HepG2 (cell line): ENCODE results near the gene CDX1. TPM values are rescaled to one million over a fixed set of nuclear protein-coding genes. Genes with fewer than 3 reads are reported as not detected.

Source experiments
- ATAC-seq: fragments of 200-7000 bp; cut with Tn5 transposase; 3 replicates; pipeline ENCODE4 v1.9.1; 2020; ENCODE audit warnings: mild to moderate bottlenecking, moderate library complexity
- BruUV-seq: library from RNA; stranded (reverse); fragments of 400-500 nt; replicated peaks from 2 replicates; lab custom pipeline; 2021; lab: Mats Ljungman, UMichigan
- CTCF ChIA-PET: fragments of 300-600 bp; formaldehyde crosslinking; extraction: SDS; loops from one replicate; lab custom pipeline; 2021; ENCODE audit warnings: low total read pairs, inconsistent platforms, low intra/inter-chr PET ratio; lab: Yijun Ruan, JAX
- POLR2A ChIA-PET: fragments of 350-600 bp; sonication (Branson Sonifier 250); formaldehyde crosslinking; loops from one replicate; lab custom pipeline; 2020; ENCODE audit warnings: antibody characterized with exemption, inconsistent platforms; lab: Yijun Ruan, JAX
- DNase-seq: peaks from one replicate; pipeline ENCODE4 v3.0.0-alpha.2; 2015; ENCODE audit warnings: low spot score
- FAIRE-seq: peaks from 3 replicates; lab custom pipeline; 2011; peaks lifted over from hg19 to GRCh38; lab: Jason Lieb, UNC
- H2AFZ ChIP-seq: one replicate; pipeline ENCODE4 v1.6.1; 2011; ENCODE audit warnings: low read length, inconsistent platforms
- H3K27ac ChIP-seq: fragments of 300-600 bp; 3 replicates; pipeline ENCODE4 v1.8.0; 2011; ENCODE audit warnings: mixed run types, mild to moderate bottlenecking, mixed read lengths, low read length, inconsistent platforms; ENCODE audit not compliant: insufficient read depth; ENCODE audit errors: extremely low read length
- H3K27me3 ChIP-seq, 2 experiments: fragments of 200-600 bp in 1 of 2; 2 replicates in 1 of 2; 3 replicates in 1 of 2; pipeline versions ENCODE4 v1.6.0 to v1.8.0; 2011; ENCODE audit warnings: low read length in 2 of 2, mild to moderate bottlenecking in 2 of 2, moderate library complexity in 2 of 2, inconsistent platforms in 1 of 2; ENCODE audit not compliant: insufficient read depth in 2 of 2, control insufficient read depth in 1 of 2
- H3K36me3 ChIP-seq, 2 experiments: fragments of 200-600 bp in 1 of 2; replicated peaks in 1 of 2; 2 replicates in 1 of 2; 3 replicates in 1 of 2; pipeline versions ENCODE4 v1.5.1 to v1.8.0; 2011; ENCODE audit warnings: low read length in 2 of 2, inconsistent platforms in 1 of 2; ENCODE audit not compliant: insufficient read depth in 2 of 2, control insufficient read depth in 1 of 2
- H3K4me1 ChIP-seq: 2 replicates; pipeline ENCODE4 v1.5.1; 2012; ENCODE audit warnings: low read length, inconsistent platforms; ENCODE audit not compliant: insufficient read depth
- H3K4me2 ChIP-seq: 2 replicates; pipeline ENCODE4 v1.6.0; 2011; ENCODE audit warnings: low read depth, low read length, inconsistent platforms
- H3K4me3 ChIP-seq, 3 experiments: fragments of 200-600 bp in 1 of 3; sonication (generic), shearing (Covaris generic) in 1 of 3; replicated peaks in 1 of 3; 2 replicates each; pipeline ENCODE4 v1.5.1; 2011 to 2016; ENCODE audit warnings: low read length in 3 of 3, inconsistent platforms in 2 of 3, low read depth in 2 of 3, mild to moderate bottlenecking in 2 of 3, control low read depth in 1 of 3, mixed read lengths in 1 of 3; ENCODE audit not compliant: insufficient read depth in 1 of 3
- H3K79me2 ChIP-seq: one replicate; pipeline ENCODE4 v1.6.1; 2011; ENCODE audit warnings: low read length, inconsistent platforms; ENCODE audit not compliant: insufficient read depth
- H3K9ac ChIP-seq: 2 replicates; pipeline ENCODE4 v1.6.0; 2011; ENCODE audit warnings: mild to moderate bottlenecking, low read depth, low read length, inconsistent platforms; ENCODE audit not compliant: insufficient read depth
- H3K9me3 ChIP-seq: 2 replicates; pipeline ENCODE4 v1.5.1; 2012; ENCODE audit warnings: mild to moderate bottlenecking, low read length
- H4K20me1 ChIP-seq: 2 replicates; pipeline ENCODE4 v1.6.0; 2011; ENCODE audit warnings: inconsistent platforms, mild to moderate bottlenecking, low read length, moderate library complexity; ENCODE audit not compliant: insufficient read depth
- CC2D1A ChIP-seq: sonication (generic); formaldehyde crosslinking; IDR thresholded peaks from 2 replicates; pipeline ENCODE4 v1.8.1; 2023; ENCODE audit warnings: mild to moderate bottlenecking, missing genetic modification reagents
- CEBPB ChIP-seq: IDR thresholded peaks from 2 replicates; pipeline ENCODE4 v1.6.1; 2011; ENCODE audit warnings: low read depth, low read length, improper control_type of control experiment, borderline replicate concordance
- HMG20A ChIP-seq: IDR thresholded peaks from 2 replicates; pipeline ENCODE4 v1.6.1; 2016; ENCODE audit warnings: borderline replicate concordance
- JDP2 ChIP-seq: sonication (generic); formaldehyde crosslinking; IDR thresholded peaks from 2 replicates; pipeline ENCODE4 v1.8.1; 2022; ENCODE audit warnings: missing genetic modification reagents, borderline replicate concordance
- SSRP1 ChIP-seq: IDR thresholded peaks from 2 replicates; pipeline ENCODE4 v1.6.1; 2016; ENCODE audit warnings: control low read depth
- ZMYM2 ChIP-seq: sonication (generic); formaldehyde crosslinking; IDR thresholded peaks from 2 replicates; pipeline ENCODE4 v1.8.0; 2022; ENCODE audit warnings: mild to moderate bottlenecking, missing genetic modification reagents
- ZNF616 ChIP-seq: sonication (generic); formaldehyde crosslinking; IDR thresholded peaks from 2 replicates; pipeline ENCODE4 v1.5.0; 2020; ENCODE audit warnings: low read depth, mild to moderate bottlenecking, missing genetic modification reagents
- ZNF780A ChIP-seq: sonication (generic); formaldehyde crosslinking; IDR thresholded peaks from 2 replicates; pipeline ENCODE4 v1.8.0; 2022; ENCODE audit warnings: mild to moderate bottlenecking, missing genetic modification reagents, moderate library complexity
- ZNF816 ChIP-seq: sonication (generic); formaldehyde crosslinking; IDR thresholded peaks from 2 replicates; pipeline ENCODE4 v1.8.0; 2022; ENCODE audit warnings: missing genetic modification reagents, mild to moderate bottlenecking, borderline replicate concordance
- WGBS: methylation state at CpG from one replicate; pipeline ENCODE4 v1.1.6; 2017; ENCODE audit warnings: low lambda C conversion rate; 5-methylcytosine and 5-hydroxymethylcytosine counted together
- in situ Hi-C: cut with HindIII; loops from 2 replicates; pipeline ENCODE4 v1.10.0; 2017; ENCODE audit warnings: low pct_unique_long_range_greater_than_20kb; ENCODE audit not compliant: extremely low pct_ligation_motif_present
- intact Hi-C: fragments of 100-400 bp; cut with micrococcal nuclease; formaldehyde crosslinking; loops from one replicate; pipeline ENCODE4 v1.10.0; 2022; ENCODE audit not compliant: unreplicated experiment
- polyA plus RNA-seq, 8 experiments: library from polyadenylated mRNA; depleted of rRNA in 3 of 8; stranded (reverse) in 7 of 8; unstranded in 1 of 8; fragments of >200 nt; fragmentation: Illumina TruSeq in 4 of 8; extraction: Trizol in 4 of 8; gene quantifications; 2 replicates each; pipeline versions ENCODE4 v1.2.1 to v1.2.3, GENCODE V29; 2011 to 2016; ENCODE audit warnings: low read depth in 4 of 8, missing spikeins in 1 of 8, mixed read lengths in 1 of 8; ENCODE audit not compliant: insufficient read depth in 1 of 8
- total RNA-seq, 5 experiments: library from RNA; depleted of rRNA; stranded (reverse); fragments of >200 nt; fragmentation: Illumina TruSeq; extraction: Trizol; gene quantifications; 2 replicates each; pipeline ENCODE4 v1.2.3, GENCODE V29; 2016; ENCODE audit warnings: low read depth in 1 of 5
- TF ChIP-seq, protein P1 (sequence below): sonication (generic); formaldehyde crosslinking; IDR thresholded peaks from 2 replicates; pipeline ENCODE4 v1.4.0; 2020; ENCODE audit warnings: missing genetic modification reagents; ENCODE audit errors: not compliant biosample characterization
- TF ChIP-seq, protein P2 (sequence below): sonication (generic); formaldehyde crosslinking; IDR thresholded peaks from 2 replicates; pipeline ENCODE4 v1.4.0; 2020; ENCODE audit warnings: mild to moderate bottlenecking, missing genetic modification reagents
- TF ChIP-seq, protein P3 (sequence below): sonication (generic); formaldehyde crosslinking; conservative IDR thresholded peaks from 2 replicates; pipeline ENCODE4 v1.4.0; 2020; ENCODE audit warnings: missing genetic modification reagents
- TF ChIP-seq, protein P4 (sequence below): sonication (generic); formaldehyde crosslinking; IDR thresholded peaks from 2 replicates; pipeline ENCODE4 v1.5.0; 2020; ENCODE audit warnings: missing genetic modification reagents, mild to moderate bottlenecking, borderline replicate concordance
- TF ChIP-seq, protein P5 (sequence below): sonication (generic); formaldehyde crosslinking; IDR thresholded peaks from 2 replicates; pipeline ENCODE4 v1.8.1; 2023; ENCODE audit warnings: mild to moderate bottlenecking, moderate library complexity, missing genetic modification reagents
- TF ChIP-seq, protein P6 (sequence below): sonication (generic); formaldehyde crosslinking; IDR thresholded peaks from 2 replicates; pipeline ENCODE4 v1.4.0; 2020; ENCODE audit warnings: missing genetic modification reagents

The CDX1 gene
- total and polyA plus RNA-seq, 2 of the 13 experiments (the other 11 are each of a cell fraction or from before 2014, with no cell fraction given) = not detected

DNA sequence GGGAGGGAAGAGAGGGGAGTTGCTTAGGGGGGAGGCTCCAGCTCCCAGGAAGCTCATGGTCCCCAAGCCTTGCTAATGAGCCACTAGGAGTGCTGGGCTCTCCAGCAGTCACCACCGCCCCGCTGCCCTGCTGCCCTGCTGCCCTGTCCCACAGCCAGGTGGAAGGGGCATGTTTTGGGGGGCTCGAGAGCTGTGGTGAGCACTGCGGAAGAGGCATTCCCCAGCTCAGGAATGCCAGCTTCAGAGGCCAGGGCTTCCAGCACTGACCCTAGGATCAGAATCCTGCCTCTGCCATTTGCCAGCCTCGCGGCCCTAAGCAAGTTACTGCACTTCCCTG is 40.2 kb downstream of the CDX1 start (continued):
- TF ChIP-seq, protein P1, sequence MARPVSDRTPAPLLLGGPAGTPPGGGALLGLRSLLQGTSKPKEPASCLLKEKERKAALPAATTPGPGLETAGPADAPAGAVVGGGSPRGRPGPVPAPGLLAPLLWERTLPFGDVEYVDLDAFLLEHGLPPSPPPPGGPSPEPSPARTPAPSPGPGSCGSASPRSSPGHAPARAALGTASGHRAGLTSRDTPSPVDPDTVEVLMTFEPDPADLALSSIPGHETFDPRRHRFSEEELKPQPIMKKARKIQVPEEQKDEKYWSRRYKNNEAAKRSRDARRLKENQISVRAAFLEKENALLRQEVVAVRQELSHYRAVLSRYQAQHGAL (CRISPR knock-in tag) = no peak
- TF ChIP-seq ZMYM2 (no peak), JDP2 (CRISPR knock-in tag) (no peak)
- TF ChIP-seq, all 625 proteins: peak for 0

DNA sequence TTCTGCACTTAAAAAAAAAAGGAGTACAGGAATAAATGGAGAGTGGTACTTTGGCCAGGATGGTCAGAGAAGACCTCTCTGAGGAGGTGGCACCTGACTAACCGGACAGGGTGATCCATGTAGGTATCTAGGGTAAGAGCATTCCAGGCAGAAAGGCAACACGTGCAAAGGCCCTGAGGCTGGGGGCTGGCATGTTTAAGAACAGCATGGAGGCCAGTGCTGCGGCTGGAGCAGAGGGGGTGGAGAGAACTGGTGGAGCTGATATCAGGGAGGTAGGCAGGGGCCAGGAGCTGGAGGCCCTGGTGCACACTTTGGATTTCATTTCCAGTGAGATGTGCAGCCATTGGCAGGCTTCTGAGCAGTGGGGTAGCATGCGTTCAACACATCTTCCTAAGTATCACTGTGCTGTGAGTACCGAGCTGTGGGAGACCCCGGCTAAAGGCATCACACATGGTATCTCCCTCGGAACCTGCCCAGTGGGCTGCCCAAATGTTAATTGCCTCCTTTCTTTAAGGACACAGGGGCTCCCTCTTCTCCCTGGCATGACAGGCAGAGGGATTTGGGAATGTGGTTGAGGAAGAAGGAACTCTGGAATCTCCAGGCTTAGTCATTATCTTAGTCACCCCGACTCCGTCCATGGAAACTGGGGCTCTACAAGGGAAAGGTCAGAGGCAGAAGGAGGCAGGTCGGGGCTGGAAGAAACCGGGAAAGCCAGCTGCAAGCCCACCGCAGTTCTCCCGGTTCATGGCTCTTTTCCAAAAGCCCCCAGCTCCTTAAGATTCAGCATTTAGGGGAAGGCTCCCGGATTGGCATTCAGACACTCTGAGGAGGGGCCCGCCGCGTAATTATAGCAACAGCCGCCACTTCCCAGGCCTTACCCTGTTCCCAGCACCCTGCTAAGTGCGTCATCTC is 41.9 kb downstream of the CDX1 start:
- no peak for DNase-seq
- ChIA-PET CTCF (no interaction called here), POLR2A (no interaction called here)
- Histone ChIP-seq H3K36me3 (no peaks in the 10 kb centered on the region), H3K4me3 (no peak overlapping the region), H3K27ac (no peak overlapping the region), H3K79me2 (no peaks in the 10 kb centered on the region), H2AFZ (no peak overlapping the region), H3K27me3 (peaks cover 11 to 79% of the 10 kb centered on the region in 2 experiments; a peak in 4 of 5 replicates), H4K20me1 (no peaks in the 10 kb centered on the region), H3K9me3 (no peaks in the 10 kb centered on the region), H3K4me1 (no peaks in the 10 kb centered on the region), H3K4me2 (no peak overlapping the region), H3K9ac (no peak overlapping the region)
- ATAC-seq = no peak
- BruUV-seq = no TSS peak
- WGBS = 58% methylated on average over 16 of the region's 19 CpGs
- in situ Hi-C loops (no loop called here), intact Hi-C loops (no loop called here)
- no peak for FAIRE-seq
- TF ChIP-seq CC2D1A (CRISPR knock-in tag) (no peak), ZNF616 (CRISPR knock-in tag) (no peak), ZNF816 (CRISPR knock-in tag) (no peak), SSRP1 (no peak), CEBPB (no peak), ZNF780A (no peak), HMG20A (CRISPR knock-in tag) (no peak)
- TF ChIP-seq, protein P2, sequence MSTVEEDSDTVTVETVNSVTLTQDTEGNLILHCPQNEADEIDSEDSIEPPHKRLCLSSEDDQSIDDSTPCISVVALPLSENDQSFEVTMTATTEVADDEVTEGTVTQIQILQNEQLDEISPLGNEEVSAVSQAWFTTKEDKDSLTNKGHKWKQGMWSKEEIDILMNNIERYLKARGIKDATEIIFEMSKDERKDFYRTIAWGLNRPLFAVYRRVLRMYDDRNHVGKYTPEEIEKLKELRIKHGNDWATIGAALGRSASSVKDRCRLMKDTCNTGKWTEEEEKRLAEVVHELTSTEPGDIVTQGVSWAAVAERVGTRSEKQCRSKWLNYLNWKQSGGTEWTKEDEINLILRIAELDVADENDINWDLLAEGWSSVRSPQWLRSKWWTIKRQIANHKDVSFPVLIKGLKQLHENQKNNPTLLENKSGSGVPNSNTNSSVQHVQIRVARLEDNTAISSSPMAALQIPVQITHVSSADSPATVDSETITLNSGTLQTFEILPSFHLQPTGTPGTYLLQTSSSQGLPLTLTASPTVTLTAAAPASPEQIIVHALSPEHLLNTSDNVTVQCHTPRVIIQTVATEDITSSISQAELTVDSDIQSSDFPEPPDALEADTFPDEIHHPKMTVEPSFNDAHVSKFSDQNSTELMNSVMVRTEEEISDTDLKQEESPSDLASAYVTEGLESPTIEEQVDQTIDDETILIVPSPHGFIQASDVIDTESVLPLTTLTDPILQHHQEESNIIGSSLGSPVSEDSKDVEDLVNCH (CRISPR knock-in tag) = no peak
- TF ChIP-seq, protein P3, sequence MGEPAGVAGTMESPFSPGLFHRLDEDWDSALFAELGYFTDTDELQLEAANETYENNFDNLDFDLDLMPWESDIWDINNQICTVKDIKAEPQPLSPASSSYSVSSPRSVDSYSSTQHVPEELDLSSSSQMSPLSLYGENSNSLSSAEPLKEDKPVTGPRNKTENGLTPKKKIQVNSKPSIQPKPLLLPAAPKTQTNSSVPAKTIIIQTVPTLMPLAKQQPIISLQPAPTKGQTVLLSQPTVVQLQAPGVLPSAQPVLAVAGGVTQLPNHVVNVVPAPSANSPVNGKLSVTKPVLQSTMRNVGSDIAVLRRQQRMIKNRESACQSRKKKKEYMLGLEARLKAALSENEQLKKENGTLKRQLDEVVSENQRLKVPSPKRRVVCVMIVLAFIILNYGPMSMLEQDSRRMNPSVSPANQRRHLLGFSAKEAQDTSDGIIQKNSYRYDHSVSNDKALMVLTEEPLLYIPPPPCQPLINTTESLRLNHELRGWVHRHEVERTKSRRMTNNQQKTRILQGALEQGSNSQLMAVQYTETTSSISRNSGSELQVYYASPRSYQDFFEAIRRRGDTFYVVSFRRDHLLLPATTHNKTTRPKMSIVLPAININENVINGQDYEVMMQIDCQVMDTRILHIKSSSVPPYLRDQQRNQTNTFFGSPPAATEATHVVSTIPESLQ (CRISPR knock-in tag) = no peak
- TF ChIP-seq, protein P4, sequence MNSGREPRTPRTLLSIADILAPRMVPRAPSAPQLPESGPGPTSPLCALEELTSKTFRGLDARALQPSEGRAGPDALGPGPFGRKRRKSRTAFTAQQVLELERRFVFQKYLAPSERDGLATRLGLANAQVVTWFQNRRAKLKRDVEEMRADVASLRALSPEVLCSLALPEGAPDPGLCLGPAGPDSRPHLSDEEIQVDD = no peak
- TF ChIP-seq, protein P5, sequence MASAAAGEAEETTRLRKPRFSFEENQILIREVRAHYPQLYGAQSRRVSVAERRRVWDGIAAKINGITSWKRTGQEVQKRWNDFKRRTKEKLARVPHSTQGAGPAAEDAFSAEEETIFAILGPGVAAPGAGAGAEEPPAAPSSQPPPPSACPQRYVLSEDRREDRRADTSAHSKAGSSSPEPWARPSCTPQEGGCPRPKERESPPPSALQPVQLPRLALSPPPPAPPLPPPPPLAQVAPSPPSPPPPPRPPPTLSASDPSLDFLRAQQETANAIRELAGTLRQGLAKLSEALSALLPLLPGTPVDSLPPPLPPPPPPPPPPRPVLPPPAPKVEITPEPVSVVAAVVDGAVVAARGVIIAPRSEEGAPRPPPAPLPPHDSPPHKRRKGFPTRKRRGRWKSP (CRISPR knock-in tag) = no peak
- TF ChIP-seq, protein P6, sequence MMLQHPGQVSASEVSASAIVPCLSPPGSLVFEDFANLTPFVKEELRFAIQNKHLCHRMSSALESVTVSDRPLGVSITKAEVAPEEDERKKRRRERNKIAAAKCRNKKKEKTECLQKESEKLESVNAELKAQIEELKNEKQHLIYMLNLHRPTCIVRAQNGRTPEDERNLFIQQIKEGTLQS (CRISPR knock-in tag) = no peak
